ENCODE measurements around the gene CEP250. TPM values are rescaled to one million over a fixed set of nuclear protein-coding genes. Genes with fewer than 3 reads are reported as not detected.

The CEP250 gene
- polyA plus RNA-seq, 1 donor from 2014 or later, result 22.0 TPM

- Histone ChIP-seq H3K9ac (ENCODE audit: low read length) (no peak overlapping the region), H3K4me3 (ENCODE audit: low read length) (no peak overlapping the region), H2AFZ (ENCODE audit: low read depth, low read length) (no peak overlapping the region), H3F3A (ENCODE audit: insufficient read depth, low read length, poor library complexity, severe bottlenecking) (no peaks in the 10 kb centered on the region), H4K20me1 (ENCODE audit: insufficient read depth) (no peaks in the 10 kb centered on the region), H3K4me2 (ENCODE audit: low read length) (no peak overlapping the region), H3K27me3 (ENCODE audit: insufficient read depth, low read depth, low read length) (no peaks in the 10 kb centered on the region), H3K27ac (ENCODE audit: low read length) (no peak overlapping the region), H3K79me2 (replicated peaks; ENCODE audit: insufficient read depth, low read length) (peaks cover 11% of the 10 kb centered on the region), H3K9me2 (ENCODE audit: insufficient read depth, low read length) (no peaks in the 10 kb centered on the region), H3K36me3 (ENCODE audit: insufficient read depth, low read length) (no peaks in the 10 kb centered on the region), H3K9me3 (ENCODE audit: low read length) (no peaks in the 10 kb centered on the region)
- TF ChIP-seq MXI1 (conservative IDR thresholded peaks at IDR 0.05; ENCODE audit: poor library complexity, severe bottlenecking), result no peak
- no peak for TF ChIP-seq EP300 (conservative IDR thresholded peaks at IDR 0.05; ENCODE audit: poor library complexity, severe bottlenecking)
- no peak for TF ChIP-seq SMC3 (conservative IDR thresholded peaks at IDR 0.05; ENCODE audit: poor library complexity)
- no peak for TF ChIP-seq EZH2 (IDR thresholded peaks at IDR 0.05; ENCODE audit: borderline replicate concordance, insufficient read depth, low read length, poor library complexity, severe bottlenecking)
- TF ChIP-seq RAD21 (conservative IDR thresholded peaks at IDR 0.05), result no peak
- TF ChIP-seq TAF1 (IDR thresholded peaks at IDR 0.05; ENCODE audit: low read depth), result no peak
- no peak for TF ChIP-seq REST (IDR thresholded peaks at IDR 0.05; ENCODE audit: borderline replicate concordance)
- no peak for TF ChIP-seq CTCF (IDR thresholded peaks at IDR 0.05; ENCODE audit: poor library complexity, severe bottlenecking)
- no peak for TF ChIP-seq POLR2AphosphoS5 (IDR thresholded peaks at IDR 0.05)
Observed at GRCh38 chr20:35462351-35462750, 7.0 kb downstream of the CEP250 start.

GRCh38 chr20:35463455-35464300, 8.3 kb downstream of the CEP250 start:
- Histone ChIP-seq H3K36me3 (ENCODE audit: insufficient read depth, low read length) (no peaks in the 10 kb centered on the region), H3K4me3 (ENCODE audit: low read length) (no peak overlapping the region), H3K27me3 (ENCODE audit: insufficient read depth, low read depth, low read length) (no peaks in the 10 kb centered on the region), H3K9ac (ENCODE audit: low read length) (no peak overlapping the region), H4K20me1 (ENCODE audit: insufficient read depth) (no peaks in the 10 kb centered on the region), H3K4me2 (ENCODE audit: low read length) (no peak overlapping the region), H3K9me2 (ENCODE audit: insufficient read depth, low read length) (no peaks in the 10 kb centered on the region), H2AFZ (ENCODE audit: low read depth, low read length) (no peak overlapping the region), H3K27ac (ENCODE audit: low read length) (no peak overlapping the region), H3F3A (ENCODE audit: insufficient read depth, low read length, poor library complexity, severe bottlenecking) (no peaks in the 10 kb centered on the region), H3K9me3 (ENCODE audit: low read length) (no peaks in the 10 kb centered on the region), H3K79me2 (replicated peaks; ENCODE audit: insufficient read depth, low read length) (no peaks in the 10 kb centered on the region)
- TF ChIP-seq MXI1 (conservative IDR thresholded peaks at IDR 0.05; ENCODE audit: poor library complexity, severe bottlenecking) (peak; percentile 41), TAF1 (IDR thresholded peaks at IDR 0.05; ENCODE audit: low read depth) (no peak), EZH2 (IDR thresholded peaks at IDR 0.05; ENCODE audit: borderline replicate concordance, insufficient read depth, low read length, poor library complexity, severe bottlenecking) (no peak), POLR2AphosphoS5 (IDR thresholded peaks at IDR 0.05) (no peak), EP300 (conservative IDR thresholded peaks at IDR 0.05; ENCODE audit: poor library complexity, severe bottlenecking) (no peak), REST (IDR thresholded peaks at IDR 0.05; ENCODE audit: borderline replicate concordance) (no peak), RAD21 (conservative IDR thresholded peaks at IDR 0.05) (peak; percentile 75), SMC3 (conservative IDR thresholded peaks at IDR 0.05; ENCODE audit: poor library complexity) (peak; percentile 74), CTCF (IDR thresholded peaks at IDR 0.05; ENCODE audit: poor library complexity, severe bottlenecking) (peak; percentile 88)

Measured in neural cell (in vitro differentiated cells).